K562 (cell line): ENCODE results near the gene RRP7A. TPM values are rescaled to one million over a fixed set of nuclear protein-coding genes. Genes with fewer than 3 reads are reported as not detected.

Experiments used
- EGR1 ChIP-seq: fragments of 450-650 bp; conservative IDR thresholded peaks from 2 replicates; pipeline ENCODE4 v1.6.1; 2017; ENCODE audit warnings: mild to moderate bottlenecking
- MAZ ChIP-seq, 2 experiments: fragments of 450-650 bp in 1 of 2; sonication (generic) in 1 of 2; formaldehyde crosslinking; IDR thresholded peaks in 1 of 2; conservative IDR thresholded peaks in 1 of 2; 2 replicates each; pipeline versions ENCODE4 v1.4.0 to v1.5.0; 2020; ENCODE audit warnings: mild to moderate bottlenecking in 1 of 2, missing genetic modification reagents in 1 of 2
- NCOA1 ChIP-seq: fragments of 450-650 bp; IDR thresholded peaks from 2 replicates; pipeline ENCODE4 v1.6.1; 2016; ENCODE audit warnings: low read depth
- NEUROD1 ChIP-seq: fragments of 150-350 bp; IDR thresholded peaks from 2 replicates; pipeline ENCODE4 v1.6.1; 2014; ENCODE audit warnings: borderline replicate concordance, low read length, low read depth; ENCODE audit not compliant: partially characterized antibody
- SIX5 ChIP-seq, 2 experiments: IDR thresholded peaks; 2 replicates each; pipeline ENCODE4 v1.6.1; 2011; ENCODE audit warnings: low read length in 2 of 2, borderline replicate concordance in 1 of 2, low read depth in 1 of 2, mild to moderate bottlenecking in 1 of 2, moderate library complexity in 1 of 2; ENCODE audit not compliant: insufficient read depth in 1 of 2
- SP2 ChIP-seq: IDR thresholded peaks from 2 replicates; pipeline ENCODE4 v1.6.1; 2011; ENCODE audit warnings: mild to moderate bottlenecking, low read depth, low read length, moderate library complexity; ENCODE audit not compliant: poor library complexity, severe bottlenecking; ENCODE audit errors: extremely low read depth
- SPI1 ChIP-seq: IDR thresholded peaks from 2 replicates; pipeline ENCODE4 v1.6.1; 2011; ENCODE audit warnings: low read depth, low read length, control low read depth, borderline replicate concordance
- YY1 ChIP-seq, 3 experiments: IDR thresholded peaks; 2 replicates each; pipeline ENCODE4 v1.6.1; 2011; ENCODE audit warnings: low read length in 2 of 3, mild to moderate bottlenecking in 2 of 3, moderate library complexity in 2 of 3, borderline replicate concordance in 1 of 3, control low read depth in 1 of 3, low read depth in 1 of 3; ENCODE audit not compliant: insufficient read depth in 3 of 3, insufficient replicate concordance in 2 of 3, control insufficient read depth in 1 of 3, insufficient read length in 1 of 3; ENCODE audit errors: extremely low read depth in 1 of 3
- ZNF444 ChIP-seq: fragments of 250-450 bp; sonication (Bioruptor Pico); IDR thresholded peaks from 2 replicates; pipeline ENCODE4 v1.4.0; 2020; ENCODE audit warnings: mild to moderate bottlenecking, moderate library complexity
- ZNF717 ChIP-seq: fragments of 250-450 bp; sonication (Bioruptor Pico); IDR thresholded peaks from 2 replicates; pipeline ENCODE4 v1.5.0; 2021
- polyA plus RNA-seq, 8 experiments: library from polyadenylated mRNA; depleted of rRNA in 4 of 8; stranded (reverse) in 5 of 8; unstranded in 3 of 8; fragments of >200 nt; fragmentation: Nextera tagmentation in 2 of 8; fragmentation: Illumina TruSeq in 1 of 8; extraction: Ambion mirVana in 2 of 8; extraction: Trizol in 1 of 8; gene quantifications; 2 replicates each; pipeline versions ENCODE4 v1.2.1 to v1.2.3, GENCODE V29; 2011 to 2014; ENCODE audit warnings: inconsistent platforms in 1 of 8, missing spikeins in 1 of 8
- total RNA-seq, 7 experiments: library from RNA; depleted of rRNA in 6 of 7; stranded (reverse); fragments of >200 nt in 6 of 7; fragmentation: Illumina TruSeq in 2 of 7; extraction: Trizol in 2 of 7; gene quantifications; 2 replicates each; pipeline versions ENCODE4 v1.2.1 to v1.2.3, GENCODE V29; 2011 to 2021; ENCODE audit warnings: low replicate concordance in 1 of 7
- TF ChIP-seq, protein P1 (sequence below): fragments of 450-650 bp; IDR thresholded peaks from 2 replicates; pipeline ENCODE4 v1.6.1; 2016; ENCODE audit warnings: mild to moderate bottlenecking
- TF ChIP-seq, protein P2 (sequence below): fragments of 250-450 bp; sonication (Bioruptor Pico); IDR thresholded peaks from 2 replicates; pipeline ENCODE4 v1.4.0; 2020; ENCODE audit warnings: mild to moderate bottlenecking, moderate library complexity, borderline replicate concordance
- TF ChIP-seq, protein P3 (sequence below): IDR thresholded peaks from 2 replicates; pipeline ENCODE4 v1.6.1; 2014; ENCODE audit warnings: antibody characterized with exemption
- TF ChIP-seq, protein P4 (sequence below): fragments of 450-650 bp; conservative IDR thresholded peaks from 2 replicates; pipeline ENCODE4 v1.6.1; 2016; ENCODE audit warnings: missing genetic modification characterization, low read depth, mild to moderate bottlenecking, control low read depth, missing compliant biosample characterization
- TF ChIP-seq, protein P5 (sequence below): fragments of 250-450 bp; sonication (Bioruptor Pico); IDR thresholded peaks from 2 replicates; pipeline ENCODE4 v1.8.0; 2021; ENCODE audit warnings: mild to moderate bottlenecking, moderate library complexity

The RRP7A gene
- total and polyA plus RNA-seq, 9 of the 15 experiments (the other 6 are each of a cell fraction or from before 2014, with no cell fraction given) = 3.4 to 74.1 (median 40.3) TPM

DNA sequence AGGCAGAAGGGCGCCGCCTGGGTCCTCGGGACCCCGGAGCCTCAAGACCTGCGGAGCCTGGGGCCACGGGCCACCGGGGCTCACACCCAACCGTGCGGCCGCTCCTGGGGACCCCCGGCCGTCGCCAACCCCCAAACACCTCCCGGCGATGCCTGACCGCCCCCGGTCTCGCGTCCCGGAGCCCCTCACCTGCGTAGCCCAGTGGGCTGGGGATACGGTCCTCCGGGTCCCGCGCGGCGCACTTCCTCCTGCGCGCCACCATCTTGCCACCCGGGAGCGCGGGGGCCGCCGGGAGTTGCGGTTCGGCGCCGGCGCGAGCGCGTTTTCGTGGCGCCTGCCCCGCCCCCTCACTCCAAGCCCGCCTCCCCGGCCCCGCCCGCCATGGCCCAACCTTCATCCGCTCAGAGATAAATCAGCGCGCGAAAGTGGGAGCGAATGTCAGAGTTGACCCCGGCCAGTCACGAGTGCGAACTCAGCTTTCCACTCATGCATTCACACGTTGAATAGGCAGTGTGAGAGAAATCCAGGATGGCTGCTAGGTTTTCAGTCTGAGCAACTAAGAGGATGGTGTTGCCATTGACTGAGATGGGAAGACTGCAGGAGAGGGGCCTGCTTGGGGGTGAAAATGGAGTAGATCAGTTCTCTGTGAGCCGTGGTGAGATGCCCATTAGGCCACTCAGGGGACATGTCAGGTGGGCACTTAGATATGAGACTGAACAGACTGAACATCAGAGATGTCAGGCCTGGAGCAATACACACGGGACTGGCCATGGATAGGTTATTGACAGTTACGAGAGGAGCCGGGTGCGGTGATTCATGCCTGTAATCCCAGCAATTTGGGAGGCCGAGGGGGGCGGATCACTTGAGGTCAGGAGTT, at the start of gene RRP7A (continued):
- TF ChIP-seq, protein P1, sequence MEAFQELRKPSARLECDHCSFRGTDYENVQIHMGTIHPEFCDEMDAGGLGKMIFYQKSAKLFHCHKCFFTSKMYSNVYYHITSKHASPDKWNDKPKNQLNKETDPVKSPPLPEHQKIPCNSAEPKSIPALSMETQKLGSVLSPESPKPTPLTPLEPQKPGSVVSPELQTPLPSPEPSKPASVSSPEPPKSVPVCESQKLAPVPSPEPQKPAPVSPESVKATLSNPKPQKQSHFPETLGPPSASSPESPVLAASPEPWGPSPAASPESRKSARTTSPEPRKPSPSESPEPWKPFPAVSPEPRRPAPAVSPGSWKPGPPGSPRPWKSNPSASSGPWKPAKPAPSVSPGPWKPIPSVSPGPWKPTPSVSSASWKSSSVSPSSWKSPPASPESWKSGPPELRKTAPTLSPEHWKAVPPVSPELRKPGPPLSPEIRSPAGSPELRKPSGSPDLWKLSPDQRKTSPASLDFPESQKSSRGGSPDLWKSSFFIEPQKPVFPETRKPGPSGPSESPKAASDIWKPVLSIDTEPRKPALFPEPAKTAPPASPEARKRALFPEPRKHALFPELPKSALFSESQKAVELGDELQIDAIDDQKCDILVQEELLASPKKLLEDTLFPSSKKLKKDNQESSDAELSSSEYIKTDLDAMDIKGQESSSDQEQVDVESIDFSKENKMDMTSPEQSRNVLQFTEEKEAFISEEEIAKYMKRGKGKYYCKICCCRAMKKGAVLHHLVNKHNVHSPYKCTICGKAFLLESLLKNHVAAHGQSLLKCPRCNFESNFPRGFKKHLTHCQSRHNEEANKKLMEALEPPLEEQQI = no peak
- no peak for TF ChIP-seq ZNF717 (CRISPR knock-in tag)
- TF ChIP-seq SIX5 (IDR thresholded peaks at IDR 0.05; ENCODE audit: borderline replicate concordance in 1 of 2, insufficient read depth in 1 of 2, low read depth in 1 of 2, low read length in 2 of 2) = peak; percentile 21 to 29; a peak in 2 of 4 replicates
- TF ChIP-seq, protein P2, sequence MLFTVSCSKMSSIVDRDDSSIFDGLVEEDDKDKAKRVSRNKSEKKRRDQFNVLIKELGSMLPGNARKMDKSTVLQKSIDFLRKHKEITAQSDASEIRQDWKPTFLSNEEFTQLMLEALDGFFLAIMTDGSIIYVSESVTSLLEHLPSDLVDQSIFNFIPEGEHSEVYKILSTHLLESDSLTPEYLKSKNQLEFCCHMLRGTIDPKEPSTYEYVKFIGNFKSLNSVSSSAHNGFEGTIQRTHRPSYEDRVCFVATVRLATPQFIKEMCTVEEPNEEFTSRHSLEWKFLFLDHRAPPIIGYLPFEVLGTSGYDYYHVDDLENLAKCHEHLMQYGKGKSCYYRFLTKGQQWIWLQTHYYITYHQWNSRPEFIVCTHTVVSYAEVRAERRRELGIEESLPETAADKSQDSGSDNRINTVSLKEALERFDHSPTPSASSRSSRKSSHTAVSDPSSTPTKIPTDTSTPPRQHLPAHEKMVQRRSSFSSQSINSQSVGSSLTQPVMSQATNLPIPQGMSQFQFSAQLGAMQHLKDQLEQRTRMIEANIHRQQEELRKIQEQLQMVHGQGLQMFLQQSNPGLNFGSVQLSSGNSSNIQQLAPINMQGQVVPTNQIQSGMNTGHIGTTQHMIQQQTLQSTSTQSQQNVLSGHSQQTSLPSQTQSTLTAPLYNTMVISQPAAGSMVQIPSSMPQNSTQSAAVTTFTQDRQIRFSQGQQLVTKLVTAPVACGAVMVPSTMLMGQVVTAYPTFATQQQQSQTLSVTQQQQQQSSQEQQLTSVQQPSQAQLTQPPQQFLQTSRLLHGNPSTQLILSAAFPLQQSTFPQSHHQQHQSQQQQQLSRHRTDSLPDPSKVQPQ (CRISPR knock-in tag) = no peak
- TF ChIP-seq SP2 = peak; percentile 41
- TF ChIP-seq MAZ (CRISPR knock-in tag; conservative IDR thresholded peaks at IDR 0.05 in 1 of 2, IDR thresholded peaks at IDR 0.05 in 1 of 2) = peak; percentile 54 to 67; a peak in 3 of 4 replicates
- no peak for TF ChIP-seq NCOA1
- TF ChIP-seq EGR1 = peak; percentile 14; the same call in 1 of the 2 replicates
- TF ChIP-seq, protein P3, sequence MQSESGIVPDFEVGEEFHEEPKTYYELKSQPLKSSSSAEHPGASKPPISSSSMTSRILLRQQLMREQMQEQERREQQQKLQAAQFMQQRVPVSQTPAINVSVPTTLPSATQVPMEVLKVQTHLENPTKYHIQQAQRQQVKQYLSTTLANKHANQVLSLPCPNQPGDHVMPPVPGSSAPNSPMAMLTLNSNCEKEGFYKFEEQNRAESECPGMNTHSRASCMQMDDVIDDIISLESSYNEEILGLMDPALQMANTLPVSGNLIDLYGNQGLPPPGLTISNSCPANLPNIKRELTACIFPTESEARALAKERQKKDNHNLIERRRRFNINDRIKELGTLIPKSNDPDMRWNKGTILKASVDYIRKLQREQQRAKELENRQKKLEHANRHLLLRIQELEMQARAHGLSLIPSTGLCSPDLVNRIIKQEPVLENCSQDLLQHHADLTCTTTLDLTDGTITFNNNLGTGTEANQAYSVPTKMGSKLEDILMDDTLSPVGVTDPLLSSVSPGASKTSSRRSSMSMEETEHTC = no peak
- TF ChIP-seq YY1 (IDR thresholded peaks at IDR 0.05; ENCODE audit: borderline replicate concordance in 1 of 3, control insufficient read depth in 1 of 3, extremely low read depth in 1 of 3, insufficient read depth in 3 of 3, insufficient read length in 1 of 3, insufficient replicate concordance in 2 of 3, low read depth in 1 of 3, low read length in 2 of 3) = peak; percentile 71 to 95 (median 93)
- no peak for TF ChIP-seq ZNF444 (CRISPR knock-in tag)
- TF ChIP-seq, protein P4, sequence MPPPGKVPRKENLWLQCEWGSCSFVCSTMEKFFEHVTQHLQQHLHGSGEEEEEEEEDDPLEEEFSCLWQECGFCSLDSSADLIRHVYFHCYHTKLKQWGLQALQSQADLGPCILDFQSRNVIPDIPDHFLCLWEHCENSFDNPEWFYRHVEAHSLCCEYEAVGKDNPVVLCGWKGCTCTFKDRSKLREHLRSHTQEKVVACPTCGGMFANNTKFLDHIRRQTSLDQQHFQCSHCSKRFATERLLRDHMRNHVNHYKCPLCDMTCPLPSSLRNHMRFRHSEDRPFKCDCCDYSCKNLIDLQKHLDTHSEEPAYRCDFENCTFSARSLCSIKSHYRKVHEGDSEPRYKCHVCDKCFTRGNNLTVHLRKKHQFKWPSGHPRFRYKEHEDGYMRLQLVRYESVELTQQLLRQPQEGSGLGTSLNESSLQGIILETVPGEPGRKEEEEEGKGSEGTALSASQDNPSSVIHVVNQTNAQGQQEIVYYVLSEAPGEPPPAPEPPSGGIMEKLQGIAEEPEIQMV (tag) = no peak
- peak; percentile 66 for TF ChIP-seq SPI1
- TF ChIP-seq, protein P5, sequence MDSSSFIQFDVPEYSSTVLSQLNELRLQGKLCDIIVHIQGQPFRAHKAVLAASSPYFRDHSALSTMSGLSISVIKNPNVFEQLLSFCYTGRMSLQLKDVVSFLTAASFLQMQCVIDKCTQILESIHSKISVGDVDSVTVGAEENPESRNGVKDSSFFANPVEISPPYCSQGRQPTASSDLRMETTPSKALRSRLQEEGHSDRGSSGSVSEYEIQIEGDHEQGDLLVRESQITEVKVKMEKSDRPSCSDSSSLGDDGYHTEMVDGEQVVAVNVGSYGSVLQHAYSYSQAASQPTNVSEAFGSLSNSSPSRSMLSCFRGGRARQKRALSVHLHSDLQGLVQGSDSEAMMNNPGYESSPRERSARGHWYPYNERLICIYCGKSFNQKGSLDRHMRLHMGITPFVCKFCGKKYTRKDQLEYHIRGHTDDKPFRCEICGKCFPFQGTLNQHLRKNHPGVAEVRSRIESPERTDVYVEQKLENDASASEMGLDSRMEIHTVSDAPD (CRISPR knock-in tag) = no peak
- no peak for TF ChIP-seq NEUROD1
